HL-60 (cell line): ENCODE measurements around the gene DOCK6.

ENCODE experiments used
- CTCF ChIP-seq: IDR thresholded peaks from one replicate; pipeline ENCODE4 v1.5.1; 2011; ENCODE audit warnings: low read length, control low read depth, inconsistent platforms; ENCODE audit not compliant: insufficient read depth
- POLR2AphosphoS5 ChIP-seq: IDR thresholded peaks from 2 replicates; pipeline ENCODE4 v1.6.1; 2012; ENCODE audit warnings: low read depth
- REST ChIP-seq: IDR thresholded peaks from 2 replicates; pipeline ENCODE4 v1.6.1; 2012; ENCODE audit warnings: low read depth; ENCODE audit not compliant: insufficient replicate concordance

GRCh38 chr19:11242025-11242424 lies 20.3 kb downstream of the DOCK6 start:
- no peak for TF ChIP-seq POLR2AphosphoS5
- TF ChIP-seq CTCF = no peak
- TF ChIP-seq REST = no peak
